ENCODE results near the gene CDH4. TPM values are rescaled to one million over a fixed set of nuclear protein-coding genes. Genes with fewer than 3 reads are reported as not detected.

Gene CDH4
- polyA plus RNA-seq, 1 donor, result 1.7 TPM

DNA sequence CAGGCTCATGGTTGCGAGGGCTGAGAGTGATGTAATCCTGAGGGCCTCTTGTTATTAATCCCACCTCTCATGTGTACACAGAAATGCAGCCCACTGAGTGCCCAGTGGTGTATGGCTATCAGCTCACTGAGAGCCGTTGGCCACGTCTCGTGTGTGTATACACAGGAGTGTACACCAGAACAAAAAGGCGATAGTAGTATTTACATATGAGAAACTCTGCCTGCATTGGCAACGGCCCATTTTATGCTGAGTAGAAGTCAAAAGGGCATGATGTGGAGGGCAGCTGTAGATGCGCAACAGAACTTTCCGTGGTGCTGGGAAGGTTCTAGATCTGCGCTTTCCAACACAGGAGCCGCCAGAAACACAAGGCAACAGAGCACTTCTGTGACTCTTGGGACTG is 28.9 kb upstream of the CDH4 start:
- no peak for DNase-seq
- no CpG with 5 or more reads among the region's 10 CpGs for WGBS (ENCODE audit: insufficient coverage, low lambda C conversion rate)

DNA sequence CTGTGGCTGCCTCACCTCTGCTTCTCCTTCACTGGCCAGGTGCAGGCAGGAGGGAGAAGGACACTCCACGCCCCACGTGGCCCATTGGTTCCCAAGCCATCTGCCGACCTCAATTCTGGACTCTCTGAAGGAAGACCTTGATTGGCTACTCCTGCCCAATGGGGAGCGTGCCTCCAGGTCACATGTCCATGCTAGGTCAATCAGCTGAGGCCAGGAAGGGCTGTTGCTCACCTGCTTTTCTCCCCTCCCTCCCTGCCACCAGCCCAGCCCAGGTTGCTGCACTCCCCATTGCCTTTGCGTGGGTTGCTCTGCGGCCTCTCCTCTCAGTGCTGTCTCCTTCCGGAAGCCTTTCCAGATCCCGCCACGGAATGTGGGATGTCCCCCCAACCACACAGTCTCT is 21.9 kb upstream of the CDH4 start:
- H3K27ac ChIP-seq (ENCODE audit: low read length), result no peak overlapping the region

More for the DNA sequence above, 28.9 kb upstream of the CDH4 start:
- H3K9me3 ChIP-seq (ENCODE audit: control insufficient read depth, low read depth, low read length), result no peaks in the 10 kb centered on the region
- no peaks in the 10 kb centered on the region for H3K4me1 ChIP-seq (ENCODE audit: control insufficient read depth, insufficient read depth, low read length)
- no peaks in the 10 kb centered on the region for H3K36me3 ChIP-seq (ENCODE audit: control insufficient read depth, insufficient read depth, low read length)
- no peak overlapping the region for H3K27ac ChIP-seq (ENCODE audit: low read length)
- peaks cover 13% of the 10 kb centered on the region for H3K27me3 ChIP-seq (ENCODE audit: control insufficient read depth, insufficient read depth, low read length)
- no peak overlapping the region for H3K4me3 ChIP-seq (ENCODE audit: low read length)

DNA sequence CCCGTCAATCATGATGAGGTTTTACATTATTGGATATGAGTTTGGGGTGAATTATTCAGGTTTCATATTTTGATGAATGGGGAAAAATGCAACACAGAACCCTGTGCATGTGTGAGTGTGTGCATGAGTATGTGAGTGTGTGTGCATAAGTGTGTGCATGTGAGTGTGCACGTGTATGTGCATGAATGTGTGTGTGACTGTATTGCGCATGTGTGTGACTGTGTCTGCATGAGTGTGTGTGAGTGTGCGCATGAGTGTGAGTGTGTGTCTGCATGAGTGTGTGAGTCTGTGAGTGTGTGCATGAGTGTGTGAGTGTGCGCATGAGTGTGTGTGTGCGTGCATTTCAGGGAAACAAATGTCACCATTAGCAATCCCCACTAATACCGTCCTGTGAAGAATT is 18.5 kb upstream of the CDH4 start:
- H3K27ac ChIP-seq (ENCODE audit: low read length), result no peak overlapping the region
- no peak overlapping the region for H3K4me3 ChIP-seq (ENCODE audit: low read length)
- no peaks in the 10 kb centered on the region for H3K27me3 ChIP-seq (ENCODE audit: control insufficient read depth, insufficient read depth, low read length)
- DNase-seq, result no peak
- WGBS (ENCODE audit: insufficient coverage, low lambda C conversion rate), result no CpG with 5 or more reads among the region's 7 CpGs
- H3K36me3 ChIP-seq (ENCODE audit: control insufficient read depth, insufficient read depth, low read length), result no peaks in the 10 kb centered on the region
- H3K4me1 ChIP-seq (ENCODE audit: control insufficient read depth, insufficient read depth, low read length), result no peaks in the 10 kb centered on the region
- no peaks in the 10 kb centered on the region for H3K9me3 ChIP-seq (ENCODE audit: control insufficient read depth, low read depth, low read length)

More for the DNA sequence above, 21.9 kb upstream of the CDH4 start:
- no peaks in the 10 kb centered on the region for H3K36me3 ChIP-seq (ENCODE audit: control insufficient read depth, insufficient read depth, low read length)
- no peaks in the 10 kb centered on the region for H3K9me3 ChIP-seq (ENCODE audit: control insufficient read depth, low read depth, low read length)
- WGBS (ENCODE audit: insufficient coverage, low lambda C conversion rate), result no CpG with 5 or more reads among the region's 9 CpGs
- H3K27me3 ChIP-seq (ENCODE audit: control insufficient read depth, insufficient read depth, low read length), result no peaks in the 10 kb centered on the region
- H3K4me3 ChIP-seq (ENCODE audit: low read length), result no peak overlapping the region
- H3K4me1 ChIP-seq (ENCODE audit: control insufficient read depth, insufficient read depth, low read length), result no peaks in the 10 kb centered on the region
- DNase-seq, result no peak

DNA sequence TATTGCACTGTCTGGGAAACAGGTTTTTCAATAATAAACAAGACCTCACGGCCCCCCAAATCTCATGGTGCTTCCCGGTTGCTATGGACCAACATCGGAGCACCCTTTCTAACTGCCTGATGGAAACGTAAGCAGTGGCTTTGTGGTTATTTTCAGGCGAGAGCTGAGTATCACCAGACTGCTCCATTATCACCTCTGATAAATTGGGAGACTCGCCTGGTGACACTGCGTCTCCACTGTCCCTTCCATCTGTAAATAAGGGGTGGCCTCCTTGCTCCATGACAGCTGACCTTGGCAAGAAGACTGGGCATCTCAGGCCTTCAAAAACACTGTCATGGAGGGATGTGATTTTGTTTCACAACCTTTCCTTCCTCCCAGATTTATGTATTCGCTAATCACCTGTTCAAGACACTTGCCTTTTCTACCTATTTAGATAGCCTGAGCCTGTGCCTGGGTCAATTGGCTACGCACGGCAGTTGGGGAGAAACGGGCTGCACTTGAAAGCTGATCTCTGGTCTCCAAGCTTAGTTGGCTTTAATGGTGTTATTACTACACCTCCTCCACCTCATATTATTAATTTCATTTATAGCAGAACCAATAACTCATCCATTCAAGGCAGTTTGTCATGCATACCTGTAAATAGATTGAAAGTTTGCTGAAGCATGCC is 17.7 kb upstream of the CDH4 start:
- H3K36me3 ChIP-seq (ENCODE audit: control insufficient read depth, insufficient read depth, low read length), result no peaks in the 10 kb centered on the region
- no peak for DNase-seq
- no peaks in the 10 kb centered on the region for H3K4me1 ChIP-seq (ENCODE audit: control insufficient read depth, insufficient read depth, low read length)
- no CpG with 5 or more reads among the region's 11 CpGs for WGBS (ENCODE audit: insufficient coverage, low lambda C conversion rate)
- no peaks in the 10 kb centered on the region for H3K27me3 ChIP-seq (ENCODE audit: control insufficient read depth, insufficient read depth, low read length)
- H3K9me3 ChIP-seq (ENCODE audit: control insufficient read depth, low read depth, low read length), result no peaks in the 10 kb centered on the region
- no peak overlapping the region for H3K4me3 ChIP-seq (ENCODE audit: low read length)
- H3K27ac ChIP-seq (ENCODE audit: low read length), result no peak overlapping the region

DNA sequence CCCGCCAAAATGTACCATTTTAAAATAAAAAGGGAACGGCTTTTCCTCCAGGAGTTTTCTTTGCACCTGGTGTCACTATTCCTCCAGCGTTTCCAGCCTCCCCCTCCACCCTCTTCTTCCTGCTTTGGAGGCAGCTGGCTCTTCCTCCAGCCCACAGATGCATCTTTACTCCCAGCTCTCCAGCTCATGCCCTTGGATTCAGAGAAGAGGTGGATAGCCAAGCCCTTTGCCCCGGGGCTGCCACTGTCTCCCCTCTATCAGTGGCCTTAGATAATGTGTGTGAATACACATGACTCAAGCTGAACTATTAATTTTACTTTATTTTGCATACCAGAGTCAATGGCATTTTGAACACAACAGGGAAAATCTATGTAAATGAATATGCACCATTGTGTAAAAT is 15.3 kb upstream of the CDH4 start:
- no CpG with 5 or more reads among the region's 4 CpGs for WGBS (ENCODE audit: insufficient coverage, low lambda C conversion rate)
- Histone ChIP-seq H3K9me3 (ENCODE audit: control insufficient read depth, low read depth, low read length) (no peaks in the 10 kb centered on the region), H3K4me3 (ENCODE audit: low read length) (no peak overlapping the region), H3K27ac (ENCODE audit: low read length) (no peak overlapping the region), H3K4me1 (ENCODE audit: control insufficient read depth, insufficient read depth, low read length) (no peaks in the 10 kb centered on the region), H3K27me3 (ENCODE audit: control insufficient read depth, insufficient read depth, low read length) (no peaks in the 10 kb centered on the region), H3K36me3 (ENCODE audit: control insufficient read depth, insufficient read depth, low read length) (no peaks in the 10 kb centered on the region)
- DNase-seq, result no peak

DNA sequence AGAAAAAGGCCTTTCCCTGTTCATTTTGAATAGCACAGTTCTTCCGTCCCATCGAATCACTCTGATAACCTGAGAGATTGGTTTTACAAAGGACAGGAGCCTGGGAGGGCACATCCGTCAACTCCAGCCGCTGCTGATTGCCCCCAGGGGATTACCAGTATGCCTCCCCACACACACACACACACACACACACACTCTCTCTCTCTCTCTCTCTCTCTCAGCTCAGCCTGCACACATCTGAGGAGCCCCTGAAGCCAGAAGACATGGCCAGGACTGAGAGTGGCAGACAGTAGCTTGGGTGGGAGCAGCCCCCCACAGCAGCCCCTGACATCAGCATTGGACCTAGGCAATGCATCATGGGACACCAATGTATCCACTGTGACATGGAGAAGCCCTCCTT is 13.2 kb upstream of the CDH4 start:
- WGBS (ENCODE audit: insufficient coverage, low lambda C conversion rate), result no CpG with 5 or more reads among the region's 4 CpGs
- Histone ChIP-seq H3K4me1 (ENCODE audit: control insufficient read depth, insufficient read depth, low read length) (no peaks in the 10 kb centered on the region), H3K9me3 (ENCODE audit: control insufficient read depth, low read depth, low read length) (no peaks in the 10 kb centered on the region), H3K36me3 (ENCODE audit: control insufficient read depth, insufficient read depth, low read length) (no peaks in the 10 kb centered on the region), H3K4me3 (ENCODE audit: low read length) (no peak overlapping the region), H3K27me3 (ENCODE audit: control insufficient read depth, insufficient read depth, low read length) (no peaks in the 10 kb centered on the region), H3K27ac (ENCODE audit: low read length) (no peak overlapping the region)
- DNase-seq, result no peak

DNA sequence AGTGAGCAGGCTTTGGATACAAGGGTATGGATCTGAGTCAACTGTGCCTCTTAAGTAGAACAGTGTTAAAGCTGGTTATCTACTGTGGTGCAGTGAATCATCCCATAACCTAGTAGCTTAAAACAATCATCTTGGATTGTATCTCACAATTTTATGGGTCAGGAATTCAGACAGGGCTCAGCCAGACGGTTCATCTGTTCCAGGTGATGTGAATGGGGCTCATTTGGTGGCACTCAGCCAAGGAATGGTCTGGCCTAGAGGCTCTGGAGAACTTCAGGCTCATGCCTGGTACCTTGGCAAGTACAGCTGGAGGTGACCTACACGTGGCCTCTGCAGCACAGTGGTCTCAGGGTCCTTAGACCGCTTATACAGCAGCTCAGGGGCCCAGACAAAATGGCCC is 11.2 kb upstream of the CDH4 start:
- no peak overlapping the region for H3K4me3 ChIP-seq (ENCODE audit: low read length)
- WGBS (ENCODE audit: insufficient coverage, low lambda C conversion rate), result no CpG with 5 or more reads among the region's 3 CpGs
- no peaks in the 10 kb centered on the region for H3K4me1 ChIP-seq (ENCODE audit: control insufficient read depth, insufficient read depth, low read length)
- H3K27ac ChIP-seq (ENCODE audit: low read length), result no peak overlapping the region
- no peaks in the 10 kb centered on the region for H3K27me3 ChIP-seq (ENCODE audit: control insufficient read depth, insufficient read depth, low read length)
- no peaks in the 10 kb centered on the region for H3K9me3 ChIP-seq (ENCODE audit: control insufficient read depth, low read depth, low read length)
- no peak for DNase-seq
- H3K36me3 ChIP-seq (ENCODE audit: control insufficient read depth, insufficient read depth, low read length), result no peaks in the 10 kb centered on the region

DNA sequence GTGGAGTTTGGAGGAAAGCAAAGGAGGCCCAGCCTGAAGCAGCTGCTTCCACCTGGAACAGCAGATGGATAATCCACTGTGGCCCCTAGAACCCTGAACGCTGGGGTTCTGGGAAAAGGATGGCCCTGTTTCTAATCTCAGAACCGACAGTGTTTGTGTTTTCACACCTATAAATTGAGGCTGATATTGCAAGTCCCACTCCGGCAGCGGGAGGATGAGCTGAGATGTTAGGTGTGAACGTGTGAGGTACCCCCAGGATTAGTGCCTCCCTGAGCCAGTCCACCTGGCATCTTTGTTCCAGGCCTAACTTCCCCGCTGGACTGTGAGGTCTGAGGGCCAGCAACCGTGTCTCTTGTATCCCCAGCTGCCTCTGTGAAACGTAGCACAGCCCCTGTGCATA is 7.8 kb upstream of the CDH4 start:
- H3K36me3 ChIP-seq (ENCODE audit: control insufficient read depth, insufficient read depth, low read length), result no peaks in the 10 kb centered on the region
- H3K9me3 ChIP-seq (ENCODE audit: control insufficient read depth, low read depth, low read length), result no peaks in the 10 kb centered on the region
- DNase-seq, result no peak
- H3K4me3 ChIP-seq (ENCODE audit: low read length), result no peak overlapping the region
- peaks cover 12% of the 10 kb centered on the region for H3K27me3 ChIP-seq (ENCODE audit: control insufficient read depth, insufficient read depth, low read length)
- WGBS (ENCODE audit: insufficient coverage, low lambda C conversion rate), result no CpG with 5 or more reads among the region's 8 CpGs
- no peaks in the 10 kb centered on the region for H3K4me1 ChIP-seq (ENCODE audit: control insufficient read depth, insufficient read depth, low read length)
- H3K27ac ChIP-seq (ENCODE audit: low read length), result no peak overlapping the region

DNA sequence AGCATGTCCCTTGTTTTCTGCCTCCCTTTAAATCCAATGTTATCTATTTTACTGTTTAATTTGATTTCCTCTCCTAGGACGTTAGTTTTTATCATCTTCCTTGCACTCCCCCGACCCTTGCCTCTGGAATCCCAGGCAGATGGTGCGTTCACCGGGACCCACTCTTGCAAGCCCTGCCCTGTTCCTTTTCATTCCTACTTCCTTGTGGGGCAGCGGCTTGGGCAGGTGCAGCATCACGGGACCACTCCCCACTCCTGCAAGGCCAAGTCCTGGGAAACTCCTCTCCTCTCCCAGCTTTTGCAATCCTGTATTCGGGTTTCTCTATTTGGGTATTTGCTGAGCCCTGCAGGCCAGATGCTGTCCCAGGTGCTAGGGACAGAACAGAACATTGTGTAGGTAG is 5.8 kb upstream of the CDH4 start:
- Histone ChIP-seq H3K9me3 (ENCODE audit: control insufficient read depth, low read depth, low read length) (no peaks in the 10 kb centered on the region), H3K27me3 (ENCODE audit: control insufficient read depth, insufficient read depth, low read length) (peaks cover 33% of the 10 kb centered on the region), H3K27ac (ENCODE audit: low read length) (no peak overlapping the region), H3K4me3 (ENCODE audit: low read length) (no peak overlapping the region), H3K36me3 (ENCODE audit: control insufficient read depth, insufficient read depth, low read length) (no peaks in the 10 kb centered on the region), H3K4me1 (ENCODE audit: control insufficient read depth, insufficient read depth, low read length) (no peaks in the 10 kb centered on the region)
- WGBS (ENCODE audit: insufficient coverage, low lambda C conversion rate), result 57% methylated on average over 3 of the region's 7 CpGs
- DNase-seq, result no peak

DNA sequence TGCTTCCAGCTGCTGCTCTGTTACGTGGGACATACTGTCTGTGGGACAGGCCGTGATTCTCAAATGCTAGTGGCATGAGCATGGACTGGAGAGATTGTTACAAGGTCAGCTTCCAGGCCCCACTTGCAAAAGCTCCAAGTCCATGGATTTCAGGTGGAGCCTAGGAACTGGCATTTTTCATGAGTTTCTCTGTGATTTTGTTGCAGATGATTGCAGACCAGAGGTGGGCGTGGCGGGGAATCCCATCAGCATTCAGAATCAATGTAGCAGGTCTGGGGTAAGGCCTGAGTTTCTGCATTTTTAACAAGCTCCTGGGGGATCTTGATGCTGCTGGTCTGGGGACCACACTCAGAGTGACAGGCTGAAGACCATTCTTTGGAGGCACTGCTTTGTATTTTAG is 2.4 kb upstream of the CDH4 start:
- Histone ChIP-seq H3K27ac (ENCODE audit: low read length) (no peak overlapping the region), H3K4me1 (ENCODE audit: control insufficient read depth, insufficient read depth, low read length) (no peaks in the 10 kb centered on the region), H3K9me3 (ENCODE audit: control insufficient read depth, low read depth, low read length) (no peaks in the 10 kb centered on the region), H3K27me3 (ENCODE audit: control insufficient read depth, insufficient read depth, low read length) (peaks cover 54% of the 10 kb centered on the region), H3K36me3 (ENCODE audit: control insufficient read depth, insufficient read depth, low read length) (no peaks in the 10 kb centered on the region), H3K4me3 (ENCODE audit: low read length) (no peak overlapping the region)
- no peak for DNase-seq
- no CpG with 5 or more reads among the region's 4 CpGs for WGBS (ENCODE audit: insufficient coverage, low lambda C conversion rate)

DNA sequence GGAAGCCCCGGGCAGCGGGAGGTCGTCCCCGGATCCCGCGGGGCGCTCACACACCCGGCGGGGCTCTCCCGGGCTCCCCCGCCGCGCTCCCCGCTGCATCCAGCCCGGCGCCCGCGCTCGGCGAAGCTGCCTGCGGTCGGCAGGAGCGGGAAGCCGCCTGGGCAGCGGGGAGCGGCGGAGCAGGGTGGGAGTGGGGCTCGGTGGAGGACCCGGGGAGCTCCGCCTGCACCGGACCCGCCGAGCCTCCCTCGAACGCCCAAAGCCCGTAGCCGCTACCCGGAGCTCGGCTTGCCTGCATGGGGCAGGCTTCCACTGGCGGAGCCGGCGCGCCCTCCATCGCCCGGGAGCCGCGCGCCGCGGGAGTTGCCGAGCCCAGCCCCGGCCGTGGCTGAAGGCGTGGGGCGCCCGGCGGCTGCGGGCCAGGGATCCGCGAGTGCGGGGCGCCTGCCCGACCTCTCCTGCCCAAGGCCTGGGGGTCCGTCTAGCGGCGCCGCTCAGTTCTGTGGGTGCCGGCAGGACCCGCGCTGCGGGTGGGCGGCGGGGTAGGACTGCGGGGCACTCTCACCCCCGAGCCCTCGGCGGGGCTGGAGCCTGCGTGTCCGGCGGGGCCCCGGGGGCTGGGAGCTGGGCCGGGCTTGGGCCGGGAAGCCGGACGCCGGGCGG is 671 bp downstream of the CDH4 start:
- WGBS (ENCODE audit: insufficient coverage, low lambda C conversion rate), result no CpG with 5 or more reads among the region's 87 CpGs
- H3K27me3 ChIP-seq (ENCODE audit: control insufficient read depth, insufficient read depth, low read length), result peaks cover 82% of the 10 kb centered on the region
- DNase-seq, result no peak

More for the DNA sequence above, 671 bp downstream of the CDH4 start:
- no peaks in the 10 kb centered on the region for H3K36me3 ChIP-seq (ENCODE audit: control insufficient read depth, insufficient read depth, low read length)
- H3K9me3 ChIP-seq (ENCODE audit: control insufficient read depth, low read depth, low read length), result no peaks in the 10 kb centered on the region
- H3K4me1 ChIP-seq (ENCODE audit: control insufficient read depth, insufficient read depth, low read length), result no peaks in the 10 kb centered on the region
- no peak overlapping the region for H3K27ac ChIP-seq (ENCODE audit: low read length)
- H3K4me3 ChIP-seq (ENCODE audit: low read length), result no peak overlapping the region
